OCI-LY3 (cell line): ENCODE data around the gene MYO5A.

Experiments
- EZH2phosphoT487 ChIP-seq: fragments of 200-600 bp; shearing (Covaris generic); IDR thresholded peaks from 2 replicates; pipeline ENCODE4 v1.6.1; 2018; ENCODE audit warnings: antibody characterized with exemption, mixed run types, low read depth
- TF ChIP-seq, protein P1 (sequence below): fragments of 200-600, 300-600 bp; sonication (generic); IDR thresholded peaks from 2 replicates; pipeline ENCODE4 v1.5.1; 2014; ENCODE audit warnings: antibody characterized with exemption, low read length, low read depth

- TF ChIP-seq, protein P1, sequence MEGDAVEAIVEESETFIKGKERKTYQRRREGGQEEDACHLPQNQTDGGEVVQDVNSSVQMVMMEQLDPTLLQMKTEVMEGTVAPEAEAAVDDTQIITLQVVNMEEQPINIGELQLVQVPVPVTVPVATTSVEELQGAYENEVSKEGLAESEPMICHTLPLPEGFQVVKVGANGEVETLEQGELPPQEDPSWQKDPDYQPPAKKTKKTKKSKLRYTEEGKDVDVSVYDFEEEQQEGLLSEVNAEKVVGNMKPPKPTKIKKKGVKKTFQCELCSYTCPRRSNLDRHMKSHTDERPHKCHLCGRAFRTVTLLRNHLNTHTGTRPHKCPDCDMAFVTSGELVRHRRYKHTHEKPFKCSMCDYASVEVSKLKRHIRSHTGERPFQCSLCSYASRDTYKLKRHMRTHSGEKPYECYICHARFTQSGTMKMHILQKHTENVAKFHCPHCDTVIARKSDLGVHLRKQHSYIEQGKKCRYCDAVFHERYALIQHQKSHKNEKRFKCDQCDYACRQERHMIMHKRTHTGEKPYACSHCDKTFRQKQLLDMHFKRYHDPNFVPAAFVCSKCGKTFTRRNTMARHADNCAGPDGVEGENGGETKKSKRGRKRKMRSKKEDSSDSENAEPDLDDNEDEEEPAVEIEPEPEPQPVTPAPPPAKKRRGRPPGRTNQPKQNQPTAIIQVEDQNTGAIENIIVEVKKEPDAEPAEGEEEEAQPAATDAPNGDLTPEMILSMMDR, result no peak
- no peak for TF ChIP-seq EZH2phosphoT487
These were observed 30.9 kb upstream of the MYO5A start for GRCh38 chr15:52559575-52559974.
